WERI-Rb-1 (cell line): Measurements from ENCODE around the gene NRXN3.

Experiments
- DNase-seq: peaks from one replicate; pipeline ENCODE4 v3.0.0-alpha.2; 2020
- H3K27ac ChIP-seq: fragments of 250-450 bp; sonication (Bioruptor Pico); 2 replicates; pipeline ENCODE4 v1.5.1; 2020; ENCODE audit warnings: mild to moderate bottlenecking, moderate library complexity
- H3K27me3 ChIP-seq: fragments of 250-450 bp; sonication (Bioruptor Pico); 2 replicates; pipeline ENCODE4 v1.5.1; 2021; ENCODE audit warnings: mild to moderate bottlenecking, low read depth, moderate library complexity; ENCODE audit not compliant: insufficient read depth, severe bottlenecking
- H3K36me3 ChIP-seq: fragments of 250-450 bp; sonication (Bioruptor Pico); 2 replicates; pipeline ENCODE4 v1.5.1; 2020; ENCODE audit warnings: mild to moderate bottlenecking, moderate library complexity
- H3K4me3 ChIP-seq: 2 replicates; pipeline ENCODE4 v1.5.1; 2011; ENCODE audit warnings: low read depth, mild to moderate bottlenecking, control low read depth, low read length
- H3K9me3 ChIP-seq: fragments of 250-450 bp; sonication (Bioruptor Pico); 2 replicates; pipeline ENCODE4 v1.5.1; 2021; ENCODE audit warnings: mild to moderate bottlenecking, moderate library complexity; ENCODE audit not compliant: severe bottlenecking
- CTCF ChIP-seq: IDR thresholded peaks from 2 replicates; pipeline ENCODE4 v1.5.1; 2011; ENCODE audit warnings: low read depth, mild to moderate bottlenecking, control low read depth, inconsistent platforms, low read length

Gene NRXN3

GRCh38 chr14:79036441-79036840 is 866.3 kb downstream of the NRXN3 start:
- no peaks in the 10 kb centered on the region for H3K9me3 ChIP-seq
- no peak overlapping the region for H3K4me3 ChIP-seq
- TF ChIP-seq CTCF, result no peak
- H3K36me3 ChIP-seq, result no peaks in the 10 kb centered on the region
- no peaks in the 10 kb centered on the region for H3K27me3 ChIP-seq
- H3K27ac ChIP-seq, result no peak overlapping the region
- no peak for DNase-seq

- no peak overlapping the region for H3K27ac ChIP-seq
- TF ChIP-seq CTCF, result no peak
- no peaks in the 10 kb centered on the region for H3K27me3 ChIP-seq
- H3K4me3 ChIP-seq, result no peak overlapping the region
- no peaks in the 10 kb centered on the region for H3K9me3 ChIP-seq
- no peaks in the 10 kb centered on the region for H3K36me3 ChIP-seq
- DNase-seq, result no peak
Measured at GRCh38 chr14:79037106-79037505, 866.9 kb downstream of the NRXN3 start.

GRCh38 chr14:79037593-79037992 is 867.4 kb downstream of the NRXN3 start:
- Histone ChIP-seq H3K9me3 (no peaks in the 10 kb centered on the region), H3K36me3 (no peaks in the 10 kb centered on the region), H3K27me3 (no peaks in the 10 kb centered on the region), H3K4me3 (no peak overlapping the region), H3K27ac (no peak overlapping the region)
- DNase-seq, result no peak
- TF ChIP-seq CTCF, result no peak

- no peaks in the 10 kb centered on the region for H3K27me3 ChIP-seq
- no peak overlapping the region for H3K4me3 ChIP-seq
- TF ChIP-seq CTCF, result no peak
- no peak for DNase-seq
- H3K36me3 ChIP-seq, result no peaks in the 10 kb centered on the region
- H3K27ac ChIP-seq, result no peak overlapping the region
- no peaks in the 10 kb centered on the region for H3K9me3 ChIP-seq
Measured at GRCh38 chr14:79040790-79041189, 870.6 kb downstream of the NRXN3 start.

- Histone ChIP-seq H3K27ac (no peak overlapping the region), H3K36me3 (no peaks in the 10 kb centered on the region), H3K4me3 (no peak overlapping the region), H3K27me3 (no peaks in the 10 kb centered on the region), H3K9me3 (no peaks in the 10 kb centered on the region)
- no peak for DNase-seq
- TF ChIP-seq CTCF, result no peak
Measured at GRCh38 chr14:79043194-79043889, 873.2 kb downstream of the NRXN3 start.
